ENCODE data around the gene GREM2. TPM values are rescaled to one million over a fixed set of nuclear protein-coding genes. Genes with fewer than 3 reads are reported as not detected.

GREM2 gene
- total and polyA plus RNA-seq, 9 of the 15 experiments (the other 6 are each of a cell fraction or from before 2014, with no cell fraction given): 0.01 to 0.07 (median 0.05) TPM; not detected in 5

DNA sequence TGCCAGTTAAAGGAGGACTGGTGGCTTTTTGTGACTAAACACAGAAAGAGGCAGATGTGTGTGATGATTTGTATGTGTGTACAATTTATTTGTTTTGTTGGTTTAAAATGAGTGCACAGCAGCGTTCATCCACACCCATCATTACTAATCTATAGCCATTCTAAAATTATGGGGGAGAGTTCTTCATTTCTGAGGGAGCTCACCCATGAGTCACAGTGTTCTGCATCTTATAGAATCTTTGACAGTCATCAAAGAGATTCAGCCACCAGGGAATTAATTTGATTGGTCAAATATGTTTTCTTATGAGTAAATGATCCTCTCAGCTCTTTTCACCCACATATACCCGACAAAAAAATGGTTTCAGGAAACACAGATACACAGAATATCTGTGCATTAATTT, 147.9 kb downstream of the GREM2 start (continued):
- TF ChIP-seq, protein P1, sequence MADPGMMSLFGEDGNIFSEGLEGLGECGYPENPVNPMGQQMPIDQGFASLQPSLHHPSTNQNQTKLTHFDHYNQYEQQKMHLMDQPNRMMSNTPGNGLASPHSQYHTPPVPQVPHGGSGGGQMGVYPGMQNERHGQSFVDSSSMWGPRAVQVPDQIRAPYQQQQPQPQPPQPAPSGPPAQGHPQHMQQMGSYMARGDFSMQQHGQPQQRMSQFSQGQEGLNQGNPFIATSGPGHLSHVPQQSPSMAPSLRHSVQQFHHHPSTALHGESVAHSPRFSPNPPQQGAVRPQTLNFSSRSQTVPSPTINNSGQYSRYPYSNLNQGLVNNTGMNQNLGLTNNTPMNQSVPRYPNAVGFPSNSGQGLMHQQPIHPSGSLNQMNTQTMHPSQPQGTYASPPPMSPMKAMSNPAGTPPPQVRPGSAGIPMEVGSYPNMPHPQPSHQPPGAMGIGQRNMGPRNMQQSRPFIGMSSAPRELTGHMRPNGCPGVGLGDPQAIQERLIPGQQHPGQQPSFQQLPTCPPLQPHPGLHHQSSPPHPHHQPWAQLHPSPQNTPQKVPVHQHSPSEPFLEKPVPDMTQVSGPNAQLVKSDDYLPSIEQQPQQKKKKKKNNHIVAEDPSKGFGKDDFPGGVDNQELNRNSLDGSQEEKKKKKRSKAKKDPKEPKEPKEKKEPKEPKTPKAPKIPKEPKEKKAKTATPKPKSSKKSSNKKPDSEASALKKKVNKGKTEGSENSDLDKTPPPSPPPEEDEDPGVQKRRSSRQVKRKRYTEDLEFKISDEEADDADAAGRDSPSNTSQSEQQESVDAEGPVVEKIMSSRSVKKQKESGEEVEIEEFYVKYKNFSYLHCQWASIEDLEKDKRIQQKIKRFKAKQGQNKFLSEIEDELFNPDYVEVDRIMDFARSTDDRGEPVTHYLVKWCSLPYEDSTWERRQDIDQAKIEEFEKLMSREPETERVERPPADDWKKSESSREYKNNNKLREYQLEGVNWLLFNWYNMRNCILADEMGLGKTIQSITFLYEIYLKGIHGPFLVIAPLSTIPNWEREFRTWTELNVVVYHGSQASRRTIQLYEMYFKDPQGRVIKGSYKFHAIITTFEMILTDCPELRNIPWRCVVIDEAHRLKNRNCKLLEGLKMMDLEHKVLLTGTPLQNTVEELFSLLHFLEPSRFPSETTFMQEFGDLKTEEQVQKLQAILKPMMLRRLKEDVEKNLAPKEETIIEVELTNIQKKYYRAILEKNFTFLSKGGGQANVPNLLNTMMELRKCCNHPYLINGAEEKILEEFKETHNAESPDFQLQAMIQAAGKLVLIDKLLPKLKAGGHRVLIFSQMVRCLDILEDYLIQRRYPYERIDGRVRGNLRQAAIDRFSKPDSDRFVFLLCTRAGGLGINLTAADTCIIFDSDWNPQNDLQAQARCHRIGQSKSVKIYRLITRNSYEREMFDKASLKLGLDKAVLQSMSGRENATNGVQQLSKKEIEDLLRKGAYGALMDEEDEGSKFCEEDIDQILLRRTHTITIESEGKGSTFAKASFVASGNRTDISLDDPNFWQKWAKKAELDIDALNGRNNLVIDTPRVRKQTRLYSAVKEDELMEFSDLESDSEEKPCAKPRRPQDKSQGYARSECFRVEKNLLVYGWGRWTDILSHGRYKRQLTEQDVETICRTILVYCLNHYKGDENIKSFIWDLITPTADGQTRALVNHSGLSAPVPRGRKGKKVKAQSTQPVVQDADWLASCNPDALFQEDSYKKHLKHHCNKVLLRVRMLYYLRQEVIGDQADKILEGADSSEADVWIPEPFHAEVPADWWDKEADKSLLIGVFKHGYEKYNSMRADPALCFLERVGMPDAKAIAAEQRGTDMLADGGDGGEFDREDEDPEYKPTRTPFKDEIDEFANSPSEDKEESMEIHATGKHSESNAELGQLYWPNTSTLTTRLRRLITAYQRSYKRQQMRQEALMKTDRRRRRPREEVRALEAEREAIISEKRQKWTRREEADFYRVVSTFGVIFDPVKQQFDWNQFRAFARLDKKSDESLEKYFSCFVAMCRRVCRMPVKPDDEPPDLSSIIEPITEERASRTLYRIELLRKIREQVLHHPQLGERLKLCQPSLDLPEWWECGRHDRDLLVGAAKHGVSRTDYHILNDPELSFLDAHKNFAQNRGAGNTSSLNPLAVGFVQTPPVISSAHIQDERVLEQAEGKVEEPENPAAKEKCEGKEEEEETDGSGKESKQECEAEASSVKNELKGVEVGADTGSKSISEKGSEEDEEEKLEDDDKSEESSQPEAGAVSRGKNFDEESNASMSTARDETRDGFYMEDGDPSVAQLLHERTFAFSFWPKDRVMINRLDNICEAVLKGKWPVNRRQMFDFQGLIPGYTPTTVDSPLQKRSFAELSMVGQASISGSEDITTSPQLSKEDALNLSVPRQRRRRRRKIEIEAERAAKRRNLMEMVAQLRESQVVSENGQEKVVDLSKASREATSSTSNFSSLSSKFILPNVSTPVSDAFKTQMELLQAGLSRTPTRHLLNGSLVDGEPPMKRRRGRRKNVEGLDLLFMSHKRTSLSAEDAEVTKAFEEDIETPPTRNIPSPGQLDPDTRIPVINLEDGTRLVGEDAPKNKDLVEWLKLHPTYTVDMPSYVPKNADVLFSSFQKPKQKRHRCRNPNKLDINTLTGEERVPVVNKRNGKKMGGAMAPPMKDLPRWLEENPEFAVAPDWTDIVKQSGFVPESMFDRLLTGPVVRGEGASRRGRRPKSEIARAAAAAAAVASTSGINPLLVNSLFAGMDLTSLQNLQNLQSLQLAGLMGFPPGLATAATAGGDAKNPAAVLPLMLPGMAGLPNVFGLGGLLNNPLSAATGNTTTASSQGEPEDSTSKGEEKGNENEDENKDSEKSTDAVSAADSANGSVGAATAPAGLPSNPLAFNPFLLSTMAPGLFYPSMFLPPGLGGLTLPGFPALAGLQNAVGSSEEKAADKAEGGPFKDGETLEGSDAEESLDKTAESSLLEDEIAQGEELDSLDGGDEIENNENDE (IDR thresholded peaks at IDR 0.05; ENCODE audit: low read depth, low read length): no peak

Data from K562 (cell line).